NAMALWA (cell line): ENCODE results near the gene BRAF.
"Not testable (repeated sequence)": the region's sequence is repeated elsewhere in the genome, so short reads cannot be mapped to it uniquely, and the experiment has no call there.

Source experiments
- DNase-seq: peaks from one replicate; pipeline ENCODE4 v3.0.0-alpha.2; 2015; ENCODE audit warnings: low spot score

Gene BRAF

DNA sequence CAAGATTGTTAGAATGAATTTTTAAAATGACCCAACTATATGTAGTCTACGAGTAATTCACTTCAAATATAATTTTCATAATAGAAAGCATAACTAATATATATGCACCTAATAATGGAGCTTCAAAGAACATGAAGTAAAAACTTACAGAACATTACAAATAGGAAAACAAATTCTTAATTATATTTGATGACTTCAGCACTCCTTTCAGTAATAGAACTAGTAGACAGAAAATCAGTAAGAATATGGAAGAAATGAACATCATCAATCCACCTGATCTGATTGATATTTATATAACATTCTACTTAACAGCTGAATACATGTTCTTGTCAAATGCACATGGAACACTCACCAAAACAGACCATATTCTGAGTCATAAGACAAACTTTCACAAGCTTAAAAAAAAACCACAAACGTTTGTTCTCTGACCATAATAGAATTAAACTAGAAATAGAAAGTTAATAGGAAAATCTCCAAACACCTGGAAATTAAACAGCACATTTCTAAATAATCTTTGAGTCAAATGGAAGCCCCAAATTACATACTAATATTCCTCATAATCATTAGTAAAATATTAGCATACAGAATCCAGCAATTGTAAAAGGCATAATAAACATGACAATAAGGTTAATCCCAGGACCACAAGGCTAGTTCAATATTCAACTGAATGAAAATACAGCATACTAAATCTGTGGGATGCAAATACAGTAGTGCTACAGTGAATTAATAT, 48.0 kb downstream of the BRAF start:
- DNase-seq = no peak

DNA sequence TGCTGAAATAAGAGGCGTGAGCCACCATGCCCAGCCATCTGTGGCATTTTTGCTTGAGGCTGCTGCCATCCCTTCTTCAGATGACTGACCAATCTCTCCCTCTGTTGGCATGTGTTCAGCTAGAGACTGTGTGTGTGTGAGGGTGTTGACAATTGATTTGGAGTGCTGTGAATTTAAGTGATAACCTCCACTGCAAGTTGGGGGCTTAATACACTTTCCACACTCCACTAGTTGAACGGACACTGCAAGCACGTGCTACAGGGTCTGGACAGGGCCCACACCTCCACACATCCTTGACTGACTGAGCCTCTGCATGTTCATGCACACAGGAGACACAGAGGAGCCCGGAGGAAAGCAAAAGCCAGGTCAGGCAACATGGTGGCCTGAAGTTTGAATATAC, 51.3 kb downstream of the BRAF start:
- DNase-seq = no peak

DNA sequence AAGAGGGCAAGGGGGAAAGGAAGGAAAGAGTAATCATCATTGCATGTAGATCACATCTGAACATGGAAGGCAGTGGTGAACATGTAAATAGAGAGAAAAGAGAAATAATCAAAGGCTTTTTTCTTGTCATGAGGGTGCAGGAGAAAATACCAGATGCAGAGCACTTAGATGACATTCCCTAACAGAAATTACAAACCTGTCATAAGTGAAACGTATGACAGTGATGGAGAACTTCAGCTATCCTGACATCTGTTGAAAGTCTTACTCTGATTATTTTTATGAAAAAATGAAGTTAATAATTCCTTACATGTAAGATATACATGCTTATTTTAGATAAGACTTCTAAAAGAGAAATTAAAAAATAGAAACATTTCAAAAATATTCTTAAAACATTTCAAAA, 54.7 kb downstream of the BRAF start:
- no peak for DNase-seq

DNA sequence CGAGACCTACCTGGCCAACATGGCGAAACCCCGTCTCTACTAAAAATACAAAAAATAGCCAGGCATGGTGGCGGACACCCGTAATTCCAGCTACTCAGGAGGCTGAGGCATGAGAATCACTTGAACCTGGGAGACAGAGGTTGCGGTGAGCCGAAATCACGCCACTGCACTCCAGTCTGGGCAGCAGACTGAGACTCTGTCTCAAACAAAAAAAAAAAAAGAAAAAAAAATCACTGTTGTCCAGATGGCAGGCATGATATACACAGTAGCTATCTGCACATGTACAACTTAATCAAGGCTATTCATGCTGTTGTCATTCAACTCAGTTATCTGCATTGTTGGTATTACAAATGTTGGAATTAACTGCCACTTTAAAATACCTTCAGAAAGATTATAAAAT, 55.3 kb downstream of the BRAF start:
- no peak for DNase-seq

DNA sequence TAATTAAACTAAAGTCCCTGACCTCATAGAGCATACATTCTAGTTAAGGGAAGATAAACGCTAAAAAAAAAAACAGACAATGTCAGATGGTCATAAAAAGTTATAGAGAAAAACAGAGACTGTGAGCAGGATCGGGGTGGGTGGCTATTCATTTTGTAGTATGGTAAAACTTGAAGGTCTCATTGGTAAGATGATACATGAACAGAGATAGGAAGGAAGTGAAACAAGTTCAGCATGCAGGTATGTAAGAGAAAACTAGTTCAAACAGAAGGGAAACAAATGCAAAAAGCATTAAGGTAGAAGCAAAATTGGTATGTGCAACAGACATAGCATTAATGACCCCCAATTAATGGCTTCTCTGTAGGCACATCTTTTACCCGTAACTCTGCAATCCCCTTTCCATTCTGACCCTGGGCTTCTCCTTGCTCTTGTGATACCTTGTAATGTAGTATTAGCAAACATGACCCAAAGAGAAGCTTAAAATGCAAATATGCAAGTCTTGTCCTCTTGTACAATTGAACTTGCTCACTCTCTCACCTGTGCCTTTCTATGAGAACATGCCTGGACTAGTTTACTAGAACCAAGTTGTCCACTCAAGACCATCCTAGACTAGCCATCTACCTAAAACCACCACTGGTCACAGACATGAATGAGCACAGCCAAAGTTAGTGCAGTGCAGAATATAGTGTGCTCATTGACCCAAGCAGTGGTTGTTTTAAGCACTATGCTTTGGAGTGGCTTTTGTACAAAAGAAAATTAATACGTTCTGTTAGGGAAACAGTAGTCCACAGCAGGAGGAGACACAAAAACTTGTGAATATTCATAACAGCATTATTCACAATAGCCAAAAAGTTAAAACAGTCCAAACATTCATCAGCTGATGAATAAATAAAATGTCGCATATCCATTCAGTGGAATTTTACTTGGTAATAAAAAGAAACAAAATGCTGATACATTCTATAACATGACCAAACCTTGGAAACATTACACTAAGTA, 57.0 kb downstream of the BRAF start:
- no peak for DNase-seq

DNA sequence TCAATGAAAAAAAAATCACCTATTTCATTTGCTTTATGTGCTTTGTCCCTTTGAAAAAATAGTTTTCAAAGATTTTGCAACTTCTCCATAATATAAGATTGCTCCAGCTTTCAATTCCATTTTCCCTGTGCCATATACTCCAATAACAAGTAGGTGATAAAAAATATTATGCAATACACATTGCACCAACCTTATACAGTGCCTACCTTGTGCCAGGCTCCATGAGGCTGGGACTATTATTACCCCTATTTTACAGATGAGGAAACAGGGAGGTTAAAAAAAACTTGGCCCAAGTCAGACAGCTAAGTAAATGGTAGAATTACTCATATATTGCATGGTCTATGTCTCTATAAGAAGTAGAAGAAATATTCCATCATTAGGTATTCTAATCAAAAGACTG, 57.8 kb downstream of the BRAF start:
- DNase-seq = no peak

DNA sequence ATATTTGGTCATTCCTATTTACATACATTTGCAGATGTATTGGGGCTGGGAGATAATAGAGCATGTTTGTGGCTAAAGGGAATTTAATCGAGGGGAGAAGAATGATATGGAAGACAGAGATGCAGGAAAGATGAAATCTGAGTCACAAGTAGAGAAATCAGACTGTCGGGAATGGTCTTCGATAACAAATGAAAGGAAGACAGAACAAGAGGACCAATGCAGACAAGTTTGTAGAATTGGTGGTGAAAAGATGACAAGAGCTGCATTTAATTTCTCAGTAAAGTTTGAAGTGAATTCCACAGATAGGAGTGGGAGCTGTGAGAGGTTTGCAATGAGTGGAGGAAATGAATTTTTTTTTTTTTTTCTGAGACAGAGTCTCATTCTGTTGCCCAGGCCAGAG, 60.0 kb downstream of the BRAF start:
- no peak for DNase-seq

DNA sequence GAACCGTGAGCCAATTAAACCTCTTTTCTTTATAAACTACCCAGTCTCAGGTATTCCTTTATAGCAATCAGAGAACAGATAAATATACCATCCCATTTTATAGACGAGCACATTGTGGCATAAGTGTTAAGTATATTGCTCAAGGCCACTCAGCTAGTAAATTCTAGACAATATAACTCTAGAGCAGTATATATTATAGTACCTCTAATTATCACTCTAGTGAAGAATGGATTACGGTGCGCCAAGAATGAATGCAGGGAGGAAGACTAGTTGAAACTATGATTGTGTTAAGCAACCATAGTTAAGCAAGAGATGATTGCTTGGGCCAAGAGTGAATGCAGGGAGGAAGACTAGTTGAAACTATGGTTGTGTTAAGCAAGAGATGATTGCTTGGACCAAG, 60.9 kb downstream of the BRAF start:
- DNase-seq = no peak

DNA sequence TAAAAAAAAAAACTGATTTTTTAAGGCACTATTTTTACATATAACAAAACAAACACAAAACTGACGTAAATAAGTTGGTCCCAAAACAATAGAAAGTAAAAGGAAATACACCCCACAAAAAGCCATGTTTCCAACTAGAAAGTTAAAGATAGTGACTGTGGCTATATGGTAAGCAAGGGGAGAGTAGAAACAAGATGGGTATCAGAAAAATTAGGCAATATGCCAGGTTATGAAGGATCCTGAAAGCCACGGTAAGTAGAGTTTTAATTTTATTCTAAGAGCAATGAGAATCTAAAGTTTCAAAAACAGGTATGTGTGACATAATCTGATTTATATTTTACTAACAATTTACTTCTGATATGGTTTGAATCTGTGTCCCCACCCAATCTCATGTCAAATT, 61.5 kb downstream of the BRAF start:
- DNase-seq = no peak

DNA sequence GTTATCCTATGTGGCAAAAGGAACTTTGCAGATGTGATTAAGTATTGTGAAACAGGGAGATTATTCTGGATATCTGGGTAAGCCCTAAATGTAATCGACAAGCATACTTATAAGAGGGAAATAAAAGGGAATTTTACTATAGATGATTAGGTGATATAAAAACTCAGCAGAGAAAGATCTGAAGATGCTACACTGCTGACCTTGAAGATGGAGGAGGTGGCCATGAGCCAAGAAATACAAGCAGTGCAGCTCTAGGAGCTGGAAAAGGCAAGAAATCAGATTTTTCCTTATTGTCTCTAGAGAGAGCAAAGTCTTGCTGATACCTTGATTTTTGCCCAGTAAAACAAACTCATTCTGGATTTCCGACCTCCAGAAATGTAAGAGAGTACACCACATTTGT, 67.7 kb downstream of the BRAF start:
- no peak for DNase-seq

DNA sequence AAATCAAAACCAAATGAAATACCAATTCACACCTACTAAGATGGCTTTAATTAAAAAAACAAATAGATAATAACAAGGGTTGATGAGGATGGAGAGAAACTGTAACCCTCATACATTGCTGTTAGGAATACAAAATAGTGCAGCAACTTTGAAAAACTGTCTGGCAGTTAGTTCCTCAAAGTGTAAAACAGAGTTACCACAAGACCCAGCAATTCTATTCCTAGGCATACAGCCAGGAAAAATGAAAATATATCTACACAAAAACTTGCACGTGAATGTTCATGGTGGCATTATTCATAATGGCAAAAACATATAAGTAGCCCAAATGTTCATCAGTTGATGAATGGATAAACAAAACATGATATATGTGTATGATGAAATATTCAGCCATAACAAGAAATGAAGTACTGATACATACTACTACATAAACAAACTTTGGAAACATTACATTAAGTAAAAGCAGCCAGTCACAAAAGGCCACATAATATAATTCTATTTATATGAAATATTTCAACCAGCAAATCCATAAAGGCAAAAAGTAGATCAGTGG, 83.5 kb downstream of the BRAF start:
- no peak for DNase-seq

DNA sequence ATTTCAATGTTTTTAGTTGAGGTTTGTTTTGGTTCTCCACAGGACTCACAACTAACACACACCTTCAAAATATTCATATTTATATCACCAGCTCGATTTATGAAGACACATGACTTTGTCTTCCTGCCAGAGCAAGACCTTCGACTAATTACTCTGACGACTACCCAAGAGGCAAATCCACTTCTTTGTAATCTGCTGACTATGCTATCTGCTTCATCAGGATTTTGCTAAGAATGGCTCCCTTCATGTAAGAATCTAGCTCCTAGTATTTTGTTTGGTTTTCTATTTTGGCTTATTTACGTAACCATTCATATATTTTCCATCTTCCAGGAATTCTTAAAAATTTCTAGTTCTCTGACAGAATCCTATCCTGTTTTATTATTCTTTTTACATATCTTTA, 93.0 kb downstream of the BRAF start:
- DNase-seq = no peak

DNA sequence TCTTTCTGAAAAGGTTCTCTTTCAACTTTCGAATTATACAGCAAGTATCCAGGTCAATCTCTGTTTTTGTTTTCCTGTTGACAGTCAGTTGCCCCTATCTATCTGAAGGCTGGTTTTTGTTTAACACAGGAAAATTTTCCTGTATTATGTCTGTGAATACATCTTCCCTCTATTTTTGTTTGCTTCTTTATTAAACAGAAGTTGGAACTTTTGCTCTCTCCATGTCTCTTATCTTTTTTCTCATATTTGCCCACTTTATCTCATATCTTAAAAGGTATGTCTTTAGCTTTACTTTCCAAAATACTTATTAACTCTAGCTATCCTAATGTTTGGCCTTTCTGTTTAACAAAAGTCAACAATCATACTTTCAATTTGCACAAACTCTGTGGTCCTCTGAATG, 95.0 kb downstream of the BRAF start:
- no peak for DNase-seq

DNA sequence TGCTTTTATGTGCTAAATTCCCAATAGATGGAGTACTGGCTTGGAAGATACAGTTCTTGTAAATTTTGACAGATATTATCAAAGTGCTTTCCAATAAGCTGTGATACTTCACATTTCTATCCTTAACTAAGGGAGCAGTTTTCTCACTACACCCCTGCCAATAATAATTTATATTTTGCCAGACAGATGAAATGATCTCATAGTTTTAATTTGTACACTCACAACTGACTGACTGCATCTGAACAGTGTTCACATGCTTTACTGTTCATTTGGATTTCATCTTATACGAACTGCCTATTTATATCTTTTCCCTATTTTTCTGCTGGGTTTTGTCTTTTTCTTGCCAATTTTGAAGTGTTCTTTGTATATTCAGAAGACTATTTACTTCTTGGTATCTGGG, 96.0 kb downstream of the BRAF start:
- no peak for DNase-seq

DNA sequence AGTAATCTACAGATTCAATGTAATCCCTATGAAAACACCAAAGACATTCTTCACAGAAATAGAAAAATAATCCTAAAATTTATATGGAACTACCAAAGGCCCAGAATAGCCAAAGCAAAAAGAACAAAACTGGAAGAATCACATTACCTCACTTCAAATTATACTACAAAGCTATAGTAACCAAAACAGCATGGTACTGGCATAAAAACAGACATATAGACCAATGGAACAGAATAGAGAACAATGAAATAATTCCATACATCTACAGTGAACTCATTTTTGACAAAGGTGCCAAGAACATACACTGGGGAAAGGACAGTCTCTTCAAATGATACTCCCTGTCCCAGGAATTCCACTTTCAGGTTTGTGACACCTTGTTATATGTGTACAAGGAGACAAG, 107.3 kb downstream of the BRAF start:
- DNase-seq = not testable (repeated sequence)

DNA sequence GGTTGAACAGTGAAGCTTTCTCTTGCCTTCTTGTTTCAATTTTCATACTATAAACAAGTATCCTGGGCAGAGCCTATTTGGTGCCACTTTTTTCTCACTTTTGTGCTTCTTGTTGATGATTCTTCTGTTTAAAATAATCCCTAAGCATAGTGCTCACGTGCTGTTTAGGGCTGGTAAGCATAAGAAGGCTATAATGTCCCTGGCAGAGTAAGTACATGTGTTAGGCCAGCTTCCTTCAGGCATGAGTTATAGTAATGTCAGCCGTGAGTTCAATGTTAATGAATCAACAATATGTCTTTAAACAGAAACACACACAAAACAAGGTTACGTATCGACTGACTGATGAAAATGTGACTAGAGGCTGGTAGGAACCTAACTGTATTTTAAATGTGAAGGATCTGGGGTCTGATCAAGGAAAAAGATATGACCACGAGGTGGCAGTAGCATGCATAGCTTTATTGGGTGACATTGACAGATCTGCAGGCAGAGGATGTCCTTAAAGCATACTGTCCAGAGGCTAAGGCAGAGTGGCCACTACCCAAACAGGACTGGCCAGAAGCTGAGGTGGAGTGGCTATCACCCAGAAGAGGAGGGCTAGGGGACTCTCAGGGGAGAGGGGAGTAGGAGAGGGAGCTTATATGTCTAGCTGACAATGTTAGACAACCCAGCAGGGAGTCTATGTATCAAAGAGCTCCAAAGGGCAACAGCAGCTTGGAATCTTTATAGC, 113.7 kb downstream of the BRAF start:
- DNase-seq = peak; percentile 88

DNA sequence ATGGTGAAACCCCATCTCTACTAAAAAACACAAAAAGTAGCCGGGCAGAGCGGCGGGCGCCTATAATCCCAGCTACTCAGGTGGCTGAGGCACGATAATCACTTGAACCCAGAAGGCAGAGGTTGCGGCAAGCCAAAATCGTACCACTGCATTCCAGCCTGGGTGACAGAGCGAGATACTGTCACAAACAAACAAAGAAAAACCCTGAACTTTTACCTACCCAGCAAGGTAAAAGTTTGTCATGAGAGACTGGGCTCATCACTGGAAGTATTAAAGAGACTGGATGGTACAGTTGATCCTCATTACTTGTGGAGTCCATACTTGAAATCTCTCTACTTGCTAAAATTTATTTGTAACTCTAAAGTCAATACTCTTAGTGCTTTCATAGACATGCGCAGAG, 114.3 kb downstream of the BRAF start:
- no peak for DNase-seq

DNA sequence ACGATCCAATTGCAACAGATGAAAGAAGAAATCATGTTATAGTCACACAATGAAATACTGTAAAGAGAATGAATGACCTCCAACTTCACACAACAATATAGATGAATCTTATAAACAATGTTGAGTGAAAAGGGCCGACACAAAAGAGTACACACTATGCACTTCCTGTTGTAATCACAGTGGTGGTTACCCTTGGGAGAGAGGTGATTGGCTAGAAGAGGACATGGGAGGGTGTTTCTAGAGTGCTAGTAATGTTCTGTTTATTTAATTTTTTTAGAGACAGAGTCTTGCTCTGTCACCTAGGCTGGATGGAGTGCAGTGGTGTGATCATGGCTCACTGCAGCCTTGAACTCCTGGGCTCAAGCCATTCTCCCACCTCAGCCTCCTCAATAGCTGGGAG, 145.8 kb downstream of the BRAF start:
- DNase-seq = no peak

DNA sequence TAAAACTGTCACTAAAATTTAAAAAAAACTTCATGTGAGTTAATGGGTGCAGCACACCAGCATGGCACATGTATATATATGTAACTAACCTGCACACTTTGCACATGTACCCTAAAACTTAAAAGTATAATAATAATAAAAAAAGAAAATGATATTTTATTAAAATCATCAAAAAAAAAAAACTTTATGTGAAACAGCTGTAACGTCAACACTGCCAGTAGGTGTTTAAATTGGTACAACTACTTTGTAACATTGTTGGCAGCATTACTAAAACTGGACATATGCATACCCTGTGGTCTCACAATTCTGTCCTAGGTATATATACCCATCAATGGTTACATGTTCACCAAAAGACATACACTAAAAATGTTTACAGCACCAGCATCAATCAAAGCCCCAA, 146.2 kb downstream of the BRAF start:
- no peak for DNase-seq

DNA sequence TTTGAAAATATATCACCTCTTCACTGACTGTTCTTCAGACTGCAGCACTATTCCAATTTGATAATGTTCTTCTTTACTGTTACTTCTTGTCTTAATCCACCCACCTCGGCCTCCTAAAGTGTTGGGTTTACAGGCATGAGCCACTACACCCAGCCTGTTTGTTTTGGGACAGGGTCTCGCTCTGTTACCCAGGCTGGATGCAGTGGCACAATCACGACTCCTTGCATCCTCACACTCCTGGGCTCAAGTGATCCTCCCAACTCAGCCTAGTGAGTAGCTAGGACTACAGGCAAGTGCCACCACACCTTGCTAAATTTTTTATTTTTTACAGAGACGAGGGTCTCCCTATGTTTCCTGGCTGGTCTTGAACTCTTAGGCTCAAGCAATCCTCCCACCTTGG, 150.4 kb downstream of the BRAF start:
- no peak for DNase-seq

DNA sequence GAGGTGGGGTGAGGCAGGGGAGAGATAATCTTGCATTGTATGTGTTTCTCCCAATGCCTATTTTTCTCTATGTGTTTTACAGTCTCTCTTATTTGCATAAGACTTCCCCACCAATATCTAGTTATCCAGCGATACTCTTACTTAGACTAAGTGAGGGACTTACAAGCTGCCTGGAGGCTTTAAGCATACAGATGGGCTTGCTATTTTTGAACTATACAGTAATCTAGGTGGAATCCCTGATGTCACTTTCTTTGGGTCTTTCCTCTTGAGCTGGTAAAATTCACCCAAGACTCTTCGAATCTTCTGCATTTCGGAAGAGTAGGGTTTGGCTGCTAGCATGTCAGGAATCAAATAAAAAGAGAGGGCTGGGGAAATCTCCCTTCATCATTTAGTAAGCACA, 151.6 kb downstream of the BRAF start:
- DNase-seq = no peak

DNA sequence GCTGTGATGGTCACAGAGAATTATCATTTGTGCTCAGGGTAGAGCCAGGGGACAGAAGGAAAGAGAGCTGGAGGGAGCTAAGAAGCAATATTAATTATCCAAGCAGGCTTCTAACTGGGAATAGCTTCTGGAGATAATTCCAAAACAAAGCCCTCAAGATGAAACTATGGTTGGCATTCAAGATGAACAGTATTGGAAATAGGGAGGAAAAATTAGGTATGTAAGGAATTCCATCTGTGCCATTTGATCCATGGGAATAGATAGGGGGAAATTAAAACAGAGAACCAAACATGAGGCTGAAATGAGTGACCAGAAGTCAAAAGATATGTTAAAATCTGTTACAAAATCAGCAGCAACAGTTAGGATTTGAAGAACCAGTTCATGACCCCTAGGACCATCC, 152.9 kb downstream of the BRAF start:
- DNase-seq = no peak

DNA sequence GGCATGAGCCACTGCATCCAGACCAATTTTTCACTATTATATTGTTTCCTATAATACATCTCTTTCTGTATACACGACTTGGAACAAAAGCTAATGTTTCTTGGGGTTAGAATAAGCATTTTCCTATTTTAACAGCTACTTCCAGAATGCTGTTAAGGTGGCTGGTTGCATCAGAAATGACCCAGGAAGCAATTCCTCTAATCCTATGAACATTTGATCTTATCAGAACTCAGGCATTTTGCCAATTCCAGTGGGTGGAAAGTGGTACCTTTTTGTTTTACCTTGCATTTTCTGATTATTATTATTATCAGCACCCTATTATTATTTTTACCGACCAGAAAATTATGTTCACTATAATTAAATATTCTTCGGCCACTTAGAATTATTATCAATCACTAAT, 154.9 kb downstream of the BRAF start:
- DNase-seq = no peak
